BJ (cell line): Measurements from ENCODE around the gene PA2G4. TPM values are rescaled to one million over a fixed set of nuclear protein-coding genes. Genes with fewer than 3 reads are reported as not detected.
"Not testable (repeated sequence)": the region's sequence is repeated elsewhere in the genome, so short reads cannot be mapped to it uniquely, and the experiment has no call there.

Experiments
- CTCF ChIA-PET: fragments of 350-600 bp; formaldehyde crosslinking; extraction: SDS; loops from one replicate; lab custom pipeline; 2021; ENCODE audit warnings: antibody characterized with exemption, inconsistent platforms; lab: Yijun Ruan, JAX
- POLR2A ChIA-PET: fragments of 300-600 bp; sonication (Branson Sonifier 250); formaldehyde crosslinking; extraction: SDS; loops from one replicate; lab custom pipeline; 2021; ENCODE audit warnings: antibody characterized with exemption; lab: Charles Lee
- DNase-seq: peaks from one replicate; pipeline ENCODE4 v3.0.0-alpha.2; 2011; ENCODE audit warnings: low read depth
- H3K27me3 ChIP-seq: 2 replicates; pipeline ENCODE4 v1.6.0; 2011; ENCODE audit warnings: low read length; ENCODE audit not compliant: control insufficient read depth, insufficient read depth
- H3K36me3 ChIP-seq: 2 replicates; pipeline ENCODE4 v1.5.1; 2011; ENCODE audit warnings: low read length; ENCODE audit not compliant: control insufficient read depth, insufficient read depth
- H3K4me3 ChIP-seq: 2 replicates; pipeline ENCODE4 v1.5.1; 2011; ENCODE audit warnings: low read depth, mild to moderate bottlenecking, control low read depth, low read length
- polyA plus RNA-seq: library from polyadenylated mRNA; depleted of rRNA; stranded (reverse); fragments of >200 nt; gene quantifications from 2 replicates; pipeline ENCODE4 v1.2.3, GENCODE V29; 2011
- TF ChIP-seq, protein P1 (sequence below): IDR thresholded peaks from 2 replicates; pipeline ENCODE4 v1.5.1; 2011; ENCODE audit warnings: low read depth, mild to moderate bottlenecking, control low read depth, inconsistent platforms, low read length, moderate library complexity; ENCODE audit not compliant: insufficient read depth

PA2G4 gene
- polyA plus RNA-seq, 1 experiment, result 134 TPM

DNA sequence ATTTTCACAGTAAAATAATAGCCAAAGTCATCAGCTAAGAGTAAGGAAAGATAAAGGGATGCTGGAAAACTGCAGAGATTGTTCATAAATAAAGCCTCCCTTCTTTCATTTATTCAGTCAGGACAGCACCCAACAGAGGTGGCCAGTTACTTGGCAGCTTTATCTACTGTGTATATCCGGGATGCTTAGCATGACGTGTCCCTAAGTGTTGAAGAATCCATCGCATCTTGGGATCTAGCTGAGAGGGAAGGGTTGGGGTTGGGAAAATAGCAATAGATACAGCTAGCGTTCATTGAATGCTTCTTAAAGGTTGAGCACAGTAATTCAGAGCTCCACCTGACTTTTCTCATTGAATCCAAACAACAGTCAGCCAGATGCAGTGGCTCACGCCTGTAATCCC lies 30.0 kb upstream of the PA2G4 start:
- no peak for DNase-seq
- CTCF ChIA-PET, result interaction anchor here (0.7 to 1.2 kb wide), 3 partner anchors 13 to 147 kb away, joined by 3 to 4 read pairs (median 3); partner anchors contain the start of gene RNF41
- Histone ChIP-seq H3K36me3 (no peaks in the 10 kb centered on the region), H3K27me3 (no peaks in the 10 kb centered on the region), H3K4me3 (no peak overlapping the region)
- POLR2A ChIA-PET, result interaction anchor here (0.6 kb wide), 1 partner anchor 113 kb away, joined by 3 read pairs; no protein-coding TSS in a partner anchor
- TF ChIP-seq, protein P1, sequence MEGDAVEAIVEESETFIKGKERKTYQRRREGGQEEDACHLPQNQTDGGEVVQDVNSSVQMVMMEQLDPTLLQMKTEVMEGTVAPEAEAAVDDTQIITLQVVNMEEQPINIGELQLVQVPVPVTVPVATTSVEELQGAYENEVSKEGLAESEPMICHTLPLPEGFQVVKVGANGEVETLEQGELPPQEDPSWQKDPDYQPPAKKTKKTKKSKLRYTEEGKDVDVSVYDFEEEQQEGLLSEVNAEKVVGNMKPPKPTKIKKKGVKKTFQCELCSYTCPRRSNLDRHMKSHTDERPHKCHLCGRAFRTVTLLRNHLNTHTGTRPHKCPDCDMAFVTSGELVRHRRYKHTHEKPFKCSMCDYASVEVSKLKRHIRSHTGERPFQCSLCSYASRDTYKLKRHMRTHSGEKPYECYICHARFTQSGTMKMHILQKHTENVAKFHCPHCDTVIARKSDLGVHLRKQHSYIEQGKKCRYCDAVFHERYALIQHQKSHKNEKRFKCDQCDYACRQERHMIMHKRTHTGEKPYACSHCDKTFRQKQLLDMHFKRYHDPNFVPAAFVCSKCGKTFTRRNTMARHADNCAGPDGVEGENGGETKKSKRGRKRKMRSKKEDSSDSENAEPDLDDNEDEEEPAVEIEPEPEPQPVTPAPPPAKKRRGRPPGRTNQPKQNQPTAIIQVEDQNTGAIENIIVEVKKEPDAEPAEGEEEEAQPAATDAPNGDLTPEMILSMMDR, result no peak

DNA sequence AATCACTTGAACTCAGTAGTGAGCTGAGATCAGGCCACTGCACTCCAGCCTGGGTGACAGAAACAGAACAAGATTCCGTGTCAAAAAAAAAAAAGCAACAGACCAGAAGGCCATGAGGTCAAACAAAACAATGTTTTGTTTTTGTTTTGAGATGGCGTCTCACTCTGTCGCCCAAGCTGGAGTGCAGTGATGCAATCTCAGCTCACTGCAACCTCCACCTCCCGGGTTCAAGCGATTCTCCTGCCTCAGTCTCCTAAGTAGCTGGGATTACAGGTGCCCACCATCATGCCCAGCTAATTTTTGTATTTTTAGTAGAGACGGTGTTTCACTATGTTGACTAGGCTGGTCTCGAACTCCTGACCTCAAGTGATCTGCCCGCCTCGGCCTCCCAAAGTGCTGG lies 26.4 kb upstream of the PA2G4 start:
- CTCF ChIA-PET, DNase-seq, H3K36me3 ChIP-seq, H3K4me3 ChIP-seq, POLR2A ChIA-PET, H3K27me3 ChIP-seq: not testable (repeated sequence)

- ChIA-PET POLR2A (no interaction called here), CTCF (interaction anchor here (0.9 to 3.3 kb wide), 9 partner anchors 10 to 41 kb away, joined by 3 to 20 read pairs (median 4); partner anchors contain the start of genes PA2G4 and ZC3H10)
- TF ChIP-seq, protein P1, result no peak
- no peaks in the 10 kb centered on the region for H3K36me3 ChIP-seq
- no peak overlapping the region for H3K4me3 ChIP-seq
- DNase-seq, result no peak
- H3K27me3 ChIP-seq, result peaks cover 4% of the 10 kb centered on the region
Observed at GRCh38 chr12:56078427-56078826, 25.9 kb upstream of the PA2G4 start.

- POLR2A ChIA-PET, result interaction anchor here (1.0 kb wide), 1 partner anchor 25 kb away, joined by 7 read pairs; the partner anchor contains the start of gene PA2G4
- Histone ChIP-seq H3K36me3 (no peaks in the 10 kb centered on the region), H3K27me3 (peaks cover 5% of the 10 kb centered on the region), H3K4me3 (peak overlapping the region; percentile 50)
- TF ChIP-seq, protein P1, result peak; percentile 84
- DNase-seq, result peak; percentile 44
- CTCF ChIA-PET, result interaction anchor here (0.6 to 3.3 kb wide), 20 partner anchors 9 to 110 kb away, joined by 3 to 20 read pairs (median 4); partner anchors contain the start of genes ESYT1, PA2G4, SMARCC2 and ZC3H10
Observed at GRCh38 chr12:56078931-56079722, 25.2 kb upstream of the PA2G4 start.

DNA sequence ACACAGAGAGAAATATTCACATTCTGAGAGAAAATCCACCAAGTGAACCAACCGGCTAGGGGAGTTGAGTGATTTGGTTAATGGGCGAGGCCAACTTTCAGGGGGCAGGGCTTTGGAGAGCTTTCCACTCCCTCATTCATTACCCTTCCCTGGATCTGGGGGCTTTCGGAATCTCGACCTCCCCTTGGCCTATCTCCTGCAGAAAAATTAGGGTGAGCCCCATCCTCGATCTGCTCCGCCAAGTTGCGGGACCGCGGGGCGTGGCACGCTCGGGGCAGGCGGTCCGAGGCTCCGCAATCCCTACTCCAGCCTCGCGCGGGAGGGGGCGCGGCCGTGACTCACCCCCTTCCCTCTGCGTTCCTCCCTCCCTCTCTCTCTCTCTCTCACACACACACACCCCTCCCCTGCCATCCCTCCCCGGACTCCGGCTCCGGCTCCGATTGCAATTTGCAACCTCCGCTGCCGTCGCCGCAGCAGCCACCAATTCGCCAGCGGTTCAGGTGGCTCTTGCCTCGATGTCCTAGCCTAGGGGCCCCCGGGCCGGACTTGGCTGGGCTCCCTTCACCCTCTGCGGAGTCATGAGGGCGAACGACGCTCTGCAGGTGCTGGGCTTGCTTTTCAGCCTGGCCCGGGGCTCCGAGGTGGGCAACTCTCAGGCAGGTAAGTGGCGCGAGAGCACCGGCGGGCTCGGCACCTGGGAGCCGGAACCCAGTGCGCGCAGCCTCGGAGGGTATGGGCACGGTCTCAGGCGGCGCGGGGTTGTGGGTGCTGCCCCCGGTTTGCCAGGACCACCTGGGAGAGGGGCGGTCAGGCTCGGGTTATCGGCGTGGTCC lies 24.4 kb upstream of the PA2G4 start, which contains the start of gene ERBB3:
Gene ERBB3, plus strand, starts transcription at position 443 of the 833 bp plus-strand sequence. Its CDS starts 136 bp downstream, at position 579.
- POLR2A ChIA-PET, result interaction anchor here (1.0 kb wide), 1 partner anchor 24 kb away, joined by 7 read pairs; the partner anchor contains the start of gene PA2G4
- CTCF ChIA-PET, result interaction anchor here (0.6 to 3.3 kb wide), 14 partner anchors 11 to 109 kb away, joined by 3 to 20 read pairs (median 6); partner anchors contain the start of genes ESYT1, PA2G4 and SMARCC2
- no peaks in the 10 kb centered on the region for H3K36me3 ChIP-seq
- H3K27me3 ChIP-seq, result peaks cover 5% of the 10 kb centered on the region
- DNase-seq, result peak; percentile 27
- TF ChIP-seq, protein P1, result peak; percentile 25
- peak within 1 kb of the TSS; percentile 50 for H3K4me3 ChIP-seq
